Muscle layer of duodenum (tissue), 2 donors: Measurements from ENCODE around the gene ENPP4.
"Not testable (repeated sequence)": the region's sequence is repeated elsewhere in the genome, so short reads cannot be mapped to it uniquely, and the experiment has no call there.

ENCODE experiments used
- H3K27ac ChIP-seq: one replicate; pipeline ENCODE4 v1.7.0; 2013; ENCODE audit warnings: mild to moderate bottlenecking, low read length
- H3K27me3 ChIP-seq: one replicate; pipeline ENCODE4 v1.7.0; 2013; ENCODE audit warnings: low read depth, mild to moderate bottlenecking, control low read depth, low read length
- H3K36me3 ChIP-seq, 2 donors: one replicate each; pipeline ENCODE4 v1.7.0; 2013; ENCODE audit warnings: low read length in 2 of 2, control low read depth in 1 of 2, mild to moderate bottlenecking in 1 of 2; ENCODE audit not compliant: insufficient read depth in 2 of 2, control insufficient read depth in 1 of 2
- H3K4me1 ChIP-seq, 2 donors: one replicate each; pipeline ENCODE4 v1.7.0; 2013; ENCODE audit warnings: low read length in 2 of 2, mild to moderate bottlenecking in 2 of 2, control low read depth in 1 of 2, moderate library complexity in 1 of 2; ENCODE audit not compliant: insufficient read depth in 2 of 2, control insufficient read depth in 1 of 2
- H3K4me3 ChIP-seq, 2 donors: one replicate each; pipeline ENCODE4 v1.7.0; 2013; ENCODE audit warnings: low read length in 2 of 2, low read depth in 1 of 2, mild to moderate bottlenecking in 1 of 2
- H3K9me3 ChIP-seq, 2 donors: one replicate each; pipeline ENCODE4 v1.7.0; 2013; ENCODE audit warnings: low read length in 2 of 2, control low read depth in 1 of 2, mild to moderate bottlenecking in 1 of 2; ENCODE audit not compliant: control insufficient read depth in 1 of 2
- donor health status: healthy.

The ENPP4 gene, protein sequence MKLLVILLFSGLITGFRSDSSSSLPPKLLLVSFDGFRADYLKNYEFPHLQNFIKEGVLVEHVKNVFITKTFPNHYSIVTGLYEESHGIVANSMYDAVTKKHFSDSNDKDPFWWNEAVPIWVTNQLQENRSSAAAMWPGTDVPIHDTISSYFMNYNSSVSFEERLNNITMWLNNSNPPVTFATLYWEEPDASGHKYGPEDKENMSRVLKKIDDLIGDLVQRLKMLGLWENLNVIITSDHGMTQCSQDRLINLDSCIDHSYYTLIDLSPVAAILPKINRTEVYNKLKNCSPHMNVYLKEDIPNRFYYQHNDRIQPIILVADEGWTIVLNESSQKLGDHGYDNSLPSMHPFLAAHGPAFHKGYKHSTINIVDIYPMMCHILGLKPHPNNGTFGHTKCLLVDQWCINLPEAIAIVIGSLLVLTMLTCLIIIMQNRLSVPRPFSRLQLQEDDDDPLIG

DNA sequence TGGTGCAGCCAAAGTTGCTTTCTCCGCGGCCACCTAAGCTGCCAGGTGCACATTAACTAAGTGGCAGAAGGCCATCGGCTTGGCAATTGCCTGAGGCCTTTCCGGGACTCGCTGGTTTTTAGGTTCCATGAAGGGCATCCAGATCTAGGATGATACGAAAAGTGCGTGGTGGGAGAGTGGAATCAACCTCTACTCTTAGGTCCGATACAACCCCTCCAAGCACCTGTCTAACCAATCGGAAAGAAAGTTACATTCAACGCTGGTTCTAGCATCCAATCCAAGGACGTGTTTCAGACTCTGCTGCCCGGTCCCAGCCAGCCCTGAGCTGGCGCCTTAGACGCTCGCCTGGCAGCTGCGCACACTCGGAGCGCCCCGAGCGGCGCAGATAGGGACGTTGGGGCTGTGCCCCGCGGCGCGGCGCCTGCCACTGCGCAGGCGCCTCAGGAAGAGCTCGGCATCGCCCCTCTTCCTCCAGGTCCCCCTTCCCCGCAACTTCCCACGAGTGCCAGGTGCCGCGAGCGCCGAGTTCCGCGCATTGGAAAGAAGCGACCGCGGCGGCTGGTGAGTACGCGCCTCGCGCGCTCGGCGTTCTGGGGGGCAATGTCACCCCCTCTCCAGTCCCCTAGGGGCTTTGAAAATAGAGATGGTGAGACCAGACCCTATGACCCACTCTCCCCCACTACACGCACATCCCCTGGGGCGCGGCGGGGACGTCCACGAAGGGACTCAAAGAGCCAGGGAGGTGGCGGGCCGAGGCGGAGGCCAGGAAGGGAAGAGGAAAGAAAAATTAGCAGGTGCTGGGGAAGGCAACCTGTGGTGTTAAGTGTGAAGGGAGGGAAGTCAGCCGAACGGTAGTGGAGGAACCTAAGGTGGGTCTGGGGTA, at the start of gene ENPP4:
ENPP4 (plus strand) TSS at position 361 of the 883 bp plus-strand sequence. CDS start 9,595 bp downstream, outside the sequence.
- H3K27ac ChIP-seq: peak within 1 kb of the TSS; percentile 58
- H3K4me1 ChIP-seq: peaks cover 0 to 19% of the 10 kb centered on the region in 2 donors
- no peaks in the 10 kb centered on the region for H3K36me3 ChIP-seq
- no peaks in the 10 kb centered on the region for H3K27me3 ChIP-seq
- peak within 1 kb of the TSS; percentile 86 to 92 for H3K4me3 ChIP-seq
- no peaks in the 10 kb centered on the region for H3K9me3 ChIP-seq

DNA sequence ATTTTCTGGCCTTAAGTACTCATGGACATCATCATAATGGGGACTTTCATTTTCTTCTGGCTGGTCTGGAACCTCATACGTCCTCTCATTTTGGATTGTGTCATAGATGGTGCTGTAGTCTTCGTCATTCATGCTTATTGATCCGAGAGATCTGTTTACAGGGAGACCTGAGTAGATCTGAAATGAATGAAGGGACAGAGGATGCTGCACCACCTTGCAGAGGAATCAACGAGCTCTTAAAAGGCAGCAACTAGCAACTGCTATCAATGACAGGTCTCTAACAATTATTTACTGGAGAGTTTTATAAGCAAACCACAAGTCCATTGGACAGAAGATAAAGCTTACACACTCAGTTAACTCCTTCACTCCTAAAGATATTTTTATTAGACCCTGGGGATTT, 49.7 kb upstream of the ENPP4 start:
- no peaks in the 10 kb centered on the region for H3K4me1 ChIP-seq
- no peak overlapping the region for H3K27ac ChIP-seq
- no peak overlapping the region for H3K4me3 ChIP-seq
- no peaks in the 10 kb centered on the region for H3K9me3 ChIP-seq
- H3K27me3 ChIP-seq: no peaks in the 10 kb centered on the region
- H3K36me3 ChIP-seq: no peaks in the 10 kb centered on the region

DNA sequence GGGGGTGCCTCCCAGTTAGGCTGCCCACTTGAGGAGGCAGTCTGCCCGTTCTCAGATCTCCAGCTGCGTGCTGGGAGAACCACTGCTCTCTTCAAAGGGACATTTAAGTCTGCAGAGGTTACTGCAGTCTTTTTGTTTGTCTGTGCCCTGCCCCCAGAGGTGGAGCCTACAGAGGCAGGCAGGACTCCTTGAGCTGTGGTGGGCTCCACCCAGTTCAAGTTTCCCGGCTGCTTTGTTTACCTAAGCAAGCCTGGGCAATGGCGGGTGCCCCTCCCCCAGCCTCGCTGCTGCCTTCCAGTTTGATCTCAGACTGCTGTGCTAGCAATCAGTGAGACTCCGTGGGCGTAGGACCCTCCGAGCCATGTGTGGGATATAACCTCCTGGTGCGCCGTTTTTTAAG, 44.1 kb upstream of the ENPP4 start:
- H3K36me3 ChIP-seq, H3K4me1 ChIP-seq, H3K27me3 ChIP-seq, H3K27ac ChIP-seq, H3K4me3 ChIP-seq, H3K9me3 ChIP-seq: not testable (repeated sequence)

DNA sequence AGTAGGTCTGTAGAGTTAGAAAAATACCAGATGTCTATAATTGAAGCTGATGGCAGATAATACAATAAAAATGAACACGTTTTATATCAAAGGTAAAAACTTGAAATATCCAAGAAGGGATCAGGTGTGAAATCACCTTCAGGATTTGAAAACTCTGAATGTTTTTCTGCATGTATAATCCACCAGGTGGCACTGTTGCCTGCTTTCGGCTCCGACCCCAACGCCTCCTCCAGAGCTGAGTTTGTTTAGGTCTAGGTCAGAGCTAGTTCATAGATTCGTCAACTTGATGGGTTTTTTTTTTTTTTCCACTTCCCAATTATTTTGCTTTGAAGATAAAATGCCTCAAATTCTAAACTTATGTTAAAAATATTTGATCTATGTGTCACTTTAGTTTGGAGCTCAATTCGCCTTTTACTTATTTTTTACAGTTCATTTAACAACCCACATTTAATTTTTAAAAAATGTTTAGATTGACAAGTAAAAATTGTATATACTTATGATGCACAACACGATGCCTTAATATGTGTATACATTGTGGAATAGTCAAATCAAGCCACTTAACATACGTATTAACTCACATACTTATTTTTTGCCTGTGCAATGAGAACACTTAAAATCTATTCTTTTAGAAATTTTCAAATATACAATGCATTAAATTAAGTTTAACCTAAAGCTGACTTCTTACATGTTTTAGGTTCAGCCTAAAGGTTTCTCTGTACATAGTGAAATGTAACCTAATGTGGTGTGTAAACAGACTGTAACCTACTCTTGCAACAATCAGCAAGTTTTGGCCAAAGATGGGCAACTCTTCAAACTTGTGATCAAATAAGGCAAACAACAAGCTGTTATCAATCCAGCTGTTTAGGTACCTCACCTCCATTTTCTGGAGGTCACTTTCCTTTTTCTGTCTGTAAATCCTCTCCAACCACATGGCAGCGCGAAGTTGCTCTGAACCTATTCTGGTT, 39.4 kb upstream of the ENPP4 start:
- Histone ChIP-seq H3K4me1 (no peaks in the 10 kb centered on the region), H3K4me3 (no peak overlapping the region), H3K27ac (no peak overlapping the region), H3K36me3 (peaks cover 0 to 3% of the 10 kb centered on the region in 2 donors), H3K9me3 (peaks cover 8 to 11% of the 10 kb centered on the region in 2 donors), H3K27me3 (no peaks in the 10 kb centered on the region)

GRCh38 chr6:46091080-46091478, 38.7 kb upstream of the ENPP4 start:
- Histone ChIP-seq H3K36me3 (peaks cover 0 to 3% of the 10 kb centered on the region in 2 donors), H3K4me1 (no peaks in the 10 kb centered on the region), H3K27ac (no peak overlapping the region), H3K27me3 (no peaks in the 10 kb centered on the region), H3K9me3 (peaks cover 8 to 14% of the 10 kb centered on the region in 2 donors), H3K4me3 (no peak overlapping the region)

DNA sequence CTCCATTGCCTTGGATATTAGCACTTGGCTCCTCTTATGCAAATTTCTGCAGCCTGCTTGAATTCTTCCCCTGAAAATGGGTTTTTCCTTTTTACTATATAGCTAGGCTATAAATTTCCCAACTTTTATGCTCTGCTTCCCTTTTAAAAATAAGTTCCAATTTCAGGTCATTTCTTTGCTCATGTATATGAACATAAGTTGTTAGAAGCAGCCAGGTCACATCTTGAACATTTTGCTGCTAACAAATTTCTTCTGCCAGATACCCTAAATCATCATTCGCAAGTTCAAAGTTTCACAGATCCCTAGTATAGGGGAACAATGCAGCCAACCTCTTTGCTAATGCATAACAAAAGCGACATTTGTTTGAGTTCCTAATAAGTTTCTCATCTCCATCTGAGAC, 34.5 kb upstream of the ENPP4 start:
- no peaks in the 10 kb centered on the region for H3K4me1 ChIP-seq
- peaks cover 8 to 16% of the 10 kb centered on the region in 2 donors for H3K9me3 ChIP-seq
- H3K27me3 ChIP-seq: no peaks in the 10 kb centered on the region
- H3K4me3 ChIP-seq: peak overlapping the region in 1 of 2 donors; percentile 11
- peaks cover 0 to 3% of the 10 kb centered on the region in 2 donors for H3K36me3 ChIP-seq
- no peak overlapping the region for H3K27ac ChIP-seq

DNA sequence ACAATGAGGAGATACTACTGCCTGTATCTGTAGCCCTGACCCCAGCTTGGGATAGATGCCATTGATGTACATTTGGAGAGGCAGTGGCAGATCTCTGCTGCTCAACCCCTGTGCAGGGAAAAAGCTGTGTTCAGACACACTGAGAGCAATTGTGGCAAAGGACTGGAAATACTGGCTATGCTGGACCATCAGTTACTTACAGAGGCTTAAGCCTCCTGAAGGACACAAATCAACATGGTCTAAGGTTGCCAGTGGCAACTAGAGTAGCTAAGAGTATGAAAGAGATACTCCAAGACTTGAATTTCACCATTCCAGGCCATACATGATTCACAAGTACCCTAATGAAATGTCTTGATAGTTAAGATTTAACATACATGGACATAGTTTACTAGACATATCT, 32.4 kb upstream of the ENPP4 start:
- Histone ChIP-seq H3K4me3 (no peak overlapping the region), H3K27ac (no peak overlapping the region), H3K4me1 (no peaks in the 10 kb centered on the region), H3K9me3 (peaks cover 8 to 16% of the 10 kb centered on the region in 2 donors), H3K27me3 (no peaks in the 10 kb centered on the region), H3K36me3 (peaks cover 0 to 3% of the 10 kb centered on the region in 2 donors)

DNA sequence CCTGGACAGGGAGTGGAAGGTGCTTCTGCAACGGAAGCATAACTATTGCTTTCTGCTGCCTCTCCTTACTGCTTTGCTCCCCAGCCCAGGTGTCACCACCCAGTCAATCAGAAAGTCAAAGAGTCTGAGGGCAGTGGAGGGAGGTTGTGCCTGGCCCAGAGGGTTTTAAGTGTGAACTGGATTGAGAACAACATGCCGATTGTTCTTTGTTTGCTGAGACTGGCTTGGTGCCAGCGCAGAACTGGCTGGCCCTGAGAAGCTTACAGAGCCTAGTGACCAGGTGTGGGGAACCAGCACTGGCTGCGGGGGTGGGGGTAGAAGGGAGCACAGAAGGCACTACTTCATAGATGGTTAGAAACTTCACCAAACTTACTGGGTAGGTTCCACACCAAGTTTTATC, 31.1 kb upstream of the ENPP4 start:
- Histone ChIP-seq H3K9me3 (peaks cover 8 to 15% of the 10 kb centered on the region in 2 donors), H3K27me3 (no peaks in the 10 kb centered on the region), H3K4me3 (no peak overlapping the region), H3K4me1 (no peaks in the 10 kb centered on the region), H3K36me3 (peaks cover 0 to 3% of the 10 kb centered on the region in 2 donors), H3K27ac (no peak overlapping the region)

GRCh38 chr6:46099952-46100351, 29.8 kb upstream of the ENPP4 start:
- H3K4me1 ChIP-seq: no peaks in the 10 kb centered on the region

DNA sequence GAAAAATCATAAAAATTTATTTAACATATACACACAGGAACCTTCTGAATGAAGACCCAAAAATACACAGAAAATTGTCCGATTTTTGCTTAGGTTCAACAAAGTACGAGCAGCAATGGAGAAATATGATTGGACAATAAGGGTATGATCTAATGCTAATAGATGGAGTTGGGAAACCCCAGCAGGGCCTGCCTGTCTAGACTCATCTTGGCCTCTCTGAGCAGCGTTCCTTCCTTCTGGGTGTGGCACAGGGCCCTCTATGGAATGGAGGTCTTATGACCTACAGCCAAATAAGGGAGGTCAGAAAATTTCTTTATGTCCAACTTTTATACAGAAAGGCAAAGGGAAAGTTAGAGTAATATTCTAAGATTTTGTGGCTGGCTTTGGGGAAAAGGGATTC, 27.7 kb upstream of the ENPP4 start:
- Histone ChIP-seq H3K9me3 (peaks cover 0 to 2% of the 10 kb centered on the region in 2 donors), H3K36me3 (no peaks in the 10 kb centered on the region), H3K4me3 (no peak overlapping the region), H3K4me1 (no peaks in the 10 kb centered on the region), H3K27me3 (no peaks in the 10 kb centered on the region), H3K27ac (no peak overlapping the region)

More at GRCh38 chr6:46099952-46100351, 29.8 kb upstream of the ENPP4 start:
- no peak overlapping the region for H3K27ac ChIP-seq
- no peaks in the 10 kb centered on the region for H3K36me3 ChIP-seq
- H3K9me3 ChIP-seq: peaks cover 5 to 8% of the 10 kb centered on the region in 2 donors
- no peak overlapping the region for H3K4me3 ChIP-seq
- H3K27me3 ChIP-seq: no peaks in the 10 kb centered on the region
